Cardiac fibroblast (primary cell): ENCODE results near the gene DSCAML1.

ENCODE experiments used
- DNase-seq, 2 donors: peaks; one replicate each; pipeline versions ENCODE4 v3.0.0 to v3.0.0-alpha.2; 2010; ENCODE audit warnings: low read depth in 2 of 2
- H3K4me3 ChIP-seq, 2 donors: replicated peaks in 1 of 2; 1 replicate in 1 of 2; 2 replicates in 1 of 2; pipeline ENCODE4 v1.5.1; 2011; ENCODE audit warnings: low read depth in 2 of 2, low read length in 2 of 2, mild to moderate bottlenecking in 2 of 2, moderate library complexity in 1 of 2
- TF ChIP-seq, protein P1 (sequence below): IDR thresholded peaks from one replicate; pipeline ENCODE4 v1.5.1; 2011; ENCODE audit warnings: low read depth, mild to moderate bottlenecking, low read length, inconsistent platforms

The DSCAML1 gene

DNA sequence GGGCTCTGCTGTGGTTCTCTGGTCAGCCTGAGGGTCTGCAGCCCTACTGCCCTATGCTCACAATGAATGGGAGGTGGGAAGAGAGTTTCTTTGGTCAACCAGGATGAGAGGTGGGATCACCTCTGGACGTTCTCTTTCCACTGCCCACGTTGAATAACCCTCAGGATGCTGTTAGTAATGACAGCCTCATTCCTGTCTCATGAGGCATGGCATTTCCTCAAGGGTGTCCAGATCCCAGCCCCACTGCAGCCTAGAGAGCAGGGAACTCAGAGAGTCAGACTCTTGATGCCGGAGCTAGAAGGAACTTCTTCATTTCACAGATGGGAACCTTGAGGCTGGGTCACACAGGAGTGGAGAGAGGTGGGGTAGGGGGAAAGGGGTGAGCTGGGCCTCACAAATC is 273.3 kb downstream of the DSCAML1 start:
- H3K4me3 ChIP-seq, result no peak overlapping the region
- peak in 1 of 2 donors; percentile 29 for DNase-seq
- TF ChIP-seq, protein P1, sequence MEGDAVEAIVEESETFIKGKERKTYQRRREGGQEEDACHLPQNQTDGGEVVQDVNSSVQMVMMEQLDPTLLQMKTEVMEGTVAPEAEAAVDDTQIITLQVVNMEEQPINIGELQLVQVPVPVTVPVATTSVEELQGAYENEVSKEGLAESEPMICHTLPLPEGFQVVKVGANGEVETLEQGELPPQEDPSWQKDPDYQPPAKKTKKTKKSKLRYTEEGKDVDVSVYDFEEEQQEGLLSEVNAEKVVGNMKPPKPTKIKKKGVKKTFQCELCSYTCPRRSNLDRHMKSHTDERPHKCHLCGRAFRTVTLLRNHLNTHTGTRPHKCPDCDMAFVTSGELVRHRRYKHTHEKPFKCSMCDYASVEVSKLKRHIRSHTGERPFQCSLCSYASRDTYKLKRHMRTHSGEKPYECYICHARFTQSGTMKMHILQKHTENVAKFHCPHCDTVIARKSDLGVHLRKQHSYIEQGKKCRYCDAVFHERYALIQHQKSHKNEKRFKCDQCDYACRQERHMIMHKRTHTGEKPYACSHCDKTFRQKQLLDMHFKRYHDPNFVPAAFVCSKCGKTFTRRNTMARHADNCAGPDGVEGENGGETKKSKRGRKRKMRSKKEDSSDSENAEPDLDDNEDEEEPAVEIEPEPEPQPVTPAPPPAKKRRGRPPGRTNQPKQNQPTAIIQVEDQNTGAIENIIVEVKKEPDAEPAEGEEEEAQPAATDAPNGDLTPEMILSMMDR, result no peak

DNA sequence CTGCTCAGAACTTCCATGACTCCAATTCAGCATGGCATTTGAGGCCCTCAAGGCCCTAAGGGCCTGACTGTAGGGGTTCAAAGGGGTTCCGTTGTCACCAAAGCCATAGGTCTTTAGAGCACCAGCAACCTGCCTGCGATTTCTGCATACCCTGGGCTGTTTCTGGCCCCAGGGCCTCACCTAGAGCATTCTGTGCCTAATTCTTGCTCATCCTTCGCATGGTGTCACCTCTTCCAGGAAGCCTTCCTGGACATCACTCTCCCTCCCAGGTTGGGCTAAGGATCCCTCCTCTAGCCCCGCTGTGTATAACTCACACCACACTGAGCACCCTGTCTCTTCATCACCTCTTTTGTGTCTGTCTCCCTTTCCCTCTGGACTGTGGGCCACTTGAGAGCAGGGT is 275.0 kb downstream of the DSCAML1 start:
- TF ChIP-seq, protein P1, result no peak
- H3K4me3 ChIP-seq, result no peak overlapping the region
- DNase-seq, result no peak

DNA sequence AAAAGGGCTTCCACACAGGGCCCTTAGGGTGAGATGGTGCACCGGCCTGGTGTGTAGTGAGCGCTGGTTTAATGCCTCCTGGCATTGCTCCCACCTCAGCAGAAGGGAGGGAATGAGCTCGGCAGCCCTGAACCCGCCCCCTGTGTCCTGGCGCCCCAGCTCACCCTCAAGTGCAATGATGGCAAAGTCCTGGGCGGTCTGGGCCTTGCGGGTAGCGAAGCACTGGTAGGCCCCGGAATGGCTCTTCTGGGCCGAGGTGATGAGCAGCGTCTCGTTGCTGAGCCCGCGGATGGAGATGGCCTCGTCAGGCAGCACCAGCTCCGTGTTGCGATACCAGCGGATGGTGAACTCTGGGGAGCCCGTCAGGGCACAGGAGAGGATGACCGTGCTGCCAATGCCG is 276.1 kb downstream of the DSCAML1 start:
- DNase-seq, result no peak
- TF ChIP-seq, protein P1, result no peak
- no peak overlapping the region for H3K4me3 ChIP-seq

DNA sequence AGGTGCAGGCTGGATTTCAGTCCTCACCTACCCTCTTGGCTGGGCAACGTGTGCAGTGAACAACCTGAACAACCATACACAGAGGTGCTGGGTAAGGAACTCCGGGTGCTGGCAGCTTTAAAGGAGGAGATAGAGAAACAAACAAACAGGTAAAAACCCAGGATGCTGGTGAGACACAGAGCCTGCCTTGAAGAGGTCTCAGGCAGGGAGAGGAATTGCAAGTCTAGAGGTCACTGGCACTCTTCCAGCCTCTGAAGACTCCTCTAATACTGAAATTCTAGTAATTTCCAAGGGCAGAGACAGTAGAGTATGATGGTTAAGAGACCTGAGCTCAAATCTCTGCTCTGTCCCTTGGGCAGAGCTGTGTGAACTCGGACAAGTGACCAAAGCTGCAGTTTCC is 276.8 kb downstream of the DSCAML1 start:
- H3K4me3 ChIP-seq, result no peak overlapping the region
- DNase-seq, result peak in 1 of 2 donors; percentile 9
- TF ChIP-seq, protein P1, result no peak

DNA sequence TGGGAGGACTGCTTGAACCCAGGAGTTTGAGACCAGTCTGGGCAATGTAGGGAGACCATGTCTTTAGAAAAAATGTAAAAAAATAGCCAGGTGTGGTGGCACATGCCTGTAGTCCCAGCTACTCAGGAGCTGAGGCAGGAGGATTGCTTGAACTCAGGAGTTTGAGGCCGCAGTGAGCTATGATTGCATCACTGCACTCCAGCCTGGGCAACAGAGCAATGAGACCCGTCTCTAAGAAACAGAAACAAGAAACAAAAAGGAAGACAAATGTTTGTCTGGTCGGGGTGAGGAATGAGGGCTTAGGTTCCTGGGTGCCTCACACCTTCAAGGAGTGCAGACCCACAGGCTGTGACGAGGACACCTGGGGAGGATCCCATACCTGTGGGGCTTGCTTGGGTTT is 277.4 kb downstream of the DSCAML1 start:
- DNase-seq, result no peak
- no peak overlapping the region for H3K4me3 ChIP-seq
- TF ChIP-seq, protein P1, result no peak

DNA sequence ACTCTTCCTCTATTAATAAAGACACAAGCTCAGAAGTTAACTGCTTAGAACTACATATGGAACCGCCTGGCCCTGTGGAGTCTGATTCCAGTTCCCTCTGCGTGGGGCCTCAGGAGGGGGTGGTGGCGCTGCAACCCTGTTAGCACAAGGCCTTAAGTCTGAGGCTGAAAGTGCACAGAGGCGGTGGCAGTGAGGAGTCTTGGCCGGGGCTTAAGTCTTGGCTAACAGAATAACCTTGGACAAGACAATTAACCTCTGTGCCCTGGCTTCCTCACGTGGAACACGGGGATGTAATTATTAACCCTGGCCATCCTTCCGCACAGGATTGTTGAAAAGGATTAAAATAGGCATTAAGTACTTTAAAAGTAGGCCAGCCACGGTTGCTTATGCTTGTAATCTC is 277.8 kb downstream of the DSCAML1 start:
- no peak for DNase-seq
- TF ChIP-seq, protein P1, result no peak
- no peak overlapping the region for H3K4me3 ChIP-seq

DNA sequence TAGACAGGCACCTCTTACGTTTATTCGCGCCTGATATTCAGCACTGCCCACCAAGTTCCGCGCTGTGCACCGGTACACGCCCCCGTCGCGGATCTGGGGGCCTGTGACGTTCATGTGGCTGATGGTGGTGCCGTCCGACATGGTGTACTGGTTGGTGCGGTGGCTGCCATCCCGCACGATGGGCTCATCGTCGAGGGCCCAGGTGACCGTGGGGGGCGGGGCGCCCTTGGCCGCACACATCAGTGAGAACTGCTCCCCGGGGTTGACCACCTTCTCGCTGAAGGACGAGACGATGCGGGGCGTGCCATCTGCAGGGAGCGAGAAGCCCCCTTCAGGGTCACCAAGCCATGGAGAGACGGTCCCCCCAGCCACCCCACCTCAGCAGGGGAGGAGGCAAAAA is 278.6 kb downstream of the DSCAML1 start:
- no peak overlapping the region for H3K4me3 ChIP-seq
- DNase-seq, result no peak
- TF ChIP-seq, protein P1, result no peak
